HL-60/S4 (cell line): ENCODE data around the gene ECHDC1.

Experiments
- in situ Hi-C: fragments of 300-500 bp; cut with MboI; formaldehyde crosslinking; loops from 2 replicates; pipeline ENCODE4 v1.14.3; 2022; ENCODE audit warnings: low sequenced_read_pairs

The ECHDC1 gene

GRCh38 chr6:127290391-127291265, 52.8 kb downstream of the ECHDC1 start:
- in situ Hi-C loops = no loop called here

- in situ Hi-C loops = no loop called here
These were observed 53.5 kb downstream of the ECHDC1 start for GRCh38 chr6:127289934-127290333.

DNA sequence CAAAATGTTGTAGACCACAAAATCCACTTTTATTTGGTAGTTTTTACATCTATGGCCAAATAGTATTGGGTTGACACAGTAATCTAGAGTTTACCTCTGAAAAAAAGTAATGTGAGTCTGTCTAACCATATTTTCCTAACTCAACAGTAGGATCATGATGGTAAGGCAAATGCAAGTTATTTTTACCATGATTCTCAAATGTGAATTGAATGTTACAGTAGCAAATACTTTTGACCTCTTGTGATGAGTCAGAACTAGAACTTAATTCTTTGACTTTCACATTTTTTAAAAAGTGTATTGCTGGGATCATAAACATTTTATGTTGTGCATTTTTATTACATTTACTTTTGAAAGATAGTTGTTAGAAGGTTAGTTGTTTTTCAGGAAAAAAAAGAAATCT, 54.7 kb downstream of the ECHDC1 start:
- in situ Hi-C loops = no loop called here

- in situ Hi-C loops = no loop called here
These were observed 61.2 kb downstream of the ECHDC1 start for GRCh38 chr6:127282184-127282583.

- in situ Hi-C loops = no loop called here
These were observed 63.6 kb downstream of the ECHDC1 start for GRCh38 chr6:127279815-127280214.

DNA sequence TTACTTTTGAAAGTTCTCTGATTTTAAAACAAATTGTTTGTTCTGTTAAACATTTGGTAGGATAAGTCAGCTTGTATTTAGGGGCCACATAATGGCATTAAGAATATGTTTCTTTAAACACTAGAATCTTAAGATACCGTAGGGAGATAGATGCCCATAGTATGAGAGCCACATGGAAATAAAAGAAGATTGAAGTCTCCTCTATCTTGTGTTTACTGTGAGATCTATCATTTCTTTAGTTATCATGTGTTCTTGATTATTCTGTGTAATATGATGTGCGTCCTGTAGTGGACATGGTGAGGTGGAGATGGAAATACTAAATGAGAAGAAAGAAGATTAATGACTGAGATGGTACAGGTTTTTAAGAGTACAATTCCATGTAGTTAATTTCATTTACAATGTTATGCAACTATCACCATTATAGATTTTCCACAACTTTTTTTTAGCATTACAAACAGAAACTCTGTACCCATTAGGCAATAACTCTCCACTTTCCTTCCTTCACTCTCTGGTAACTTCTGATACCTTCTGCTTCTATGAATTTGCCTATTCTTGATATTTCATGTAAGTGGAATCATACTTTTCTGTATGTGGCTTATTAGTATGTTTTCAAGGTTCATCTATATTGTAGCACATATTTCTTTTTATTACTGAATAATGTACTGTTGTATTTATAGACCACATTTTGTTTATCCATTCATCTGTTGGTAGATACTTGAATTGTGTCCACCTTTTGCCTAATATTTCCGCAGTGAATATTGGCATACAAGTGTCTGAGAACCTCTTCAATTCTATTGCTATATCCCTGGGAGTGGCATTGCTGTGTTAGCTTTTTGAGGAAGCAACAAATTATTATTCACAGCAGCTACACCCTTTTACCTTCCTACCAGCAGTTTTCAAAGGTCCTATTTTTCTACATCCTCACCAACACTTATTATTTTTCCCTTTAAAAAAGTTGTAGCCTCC, 65.2 kb downstream of the ECHDC1 start:
- in situ Hi-C loops = no loop called here

DNA sequence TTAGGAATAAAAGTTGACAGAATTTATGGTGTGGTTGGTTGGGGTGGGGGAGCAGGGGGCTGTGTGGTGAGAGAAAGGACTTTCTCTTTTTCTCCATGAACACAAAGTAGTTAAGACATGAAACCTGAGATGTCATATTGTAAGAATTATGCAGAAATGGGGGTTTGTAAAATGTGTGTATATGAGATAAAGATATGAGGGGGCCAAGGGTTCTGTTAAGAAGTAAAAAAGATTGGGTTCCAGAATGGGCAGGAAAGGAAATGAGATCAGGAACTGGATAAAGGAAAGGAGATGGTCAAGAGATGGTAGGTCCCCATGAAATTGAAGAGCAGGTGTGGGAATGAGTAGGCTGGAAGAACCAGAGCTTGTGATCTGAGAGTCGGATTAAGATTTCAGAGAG, 67.1 kb downstream of the ECHDC1 start:
- in situ Hi-C loops = no loop called here

DNA sequence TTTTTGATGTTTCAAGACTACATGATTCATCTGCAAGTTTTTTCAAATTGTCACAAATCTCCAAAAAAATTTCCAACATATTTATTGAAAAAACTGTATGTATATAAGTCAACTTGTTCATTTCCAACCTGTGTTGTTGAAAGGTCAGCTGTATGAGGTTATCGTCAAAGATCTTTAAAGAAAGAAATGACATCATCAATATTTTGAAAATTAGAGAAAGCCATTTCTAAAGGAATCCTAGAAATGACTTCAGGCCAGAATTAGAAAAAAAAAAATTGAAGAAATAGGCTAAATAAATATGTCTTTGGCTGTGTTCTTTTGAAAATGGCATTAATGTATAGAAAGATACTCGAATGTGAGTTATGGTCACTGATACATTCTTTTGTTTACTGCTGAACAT, 69.9 kb downstream of the ECHDC1 start:
- in situ Hi-C loops = no loop called here

- in situ Hi-C loops = no loop called here
These were observed 70.8 kb downstream of the ECHDC1 start for GRCh38 chr6:127272576-127272975.

DNA sequence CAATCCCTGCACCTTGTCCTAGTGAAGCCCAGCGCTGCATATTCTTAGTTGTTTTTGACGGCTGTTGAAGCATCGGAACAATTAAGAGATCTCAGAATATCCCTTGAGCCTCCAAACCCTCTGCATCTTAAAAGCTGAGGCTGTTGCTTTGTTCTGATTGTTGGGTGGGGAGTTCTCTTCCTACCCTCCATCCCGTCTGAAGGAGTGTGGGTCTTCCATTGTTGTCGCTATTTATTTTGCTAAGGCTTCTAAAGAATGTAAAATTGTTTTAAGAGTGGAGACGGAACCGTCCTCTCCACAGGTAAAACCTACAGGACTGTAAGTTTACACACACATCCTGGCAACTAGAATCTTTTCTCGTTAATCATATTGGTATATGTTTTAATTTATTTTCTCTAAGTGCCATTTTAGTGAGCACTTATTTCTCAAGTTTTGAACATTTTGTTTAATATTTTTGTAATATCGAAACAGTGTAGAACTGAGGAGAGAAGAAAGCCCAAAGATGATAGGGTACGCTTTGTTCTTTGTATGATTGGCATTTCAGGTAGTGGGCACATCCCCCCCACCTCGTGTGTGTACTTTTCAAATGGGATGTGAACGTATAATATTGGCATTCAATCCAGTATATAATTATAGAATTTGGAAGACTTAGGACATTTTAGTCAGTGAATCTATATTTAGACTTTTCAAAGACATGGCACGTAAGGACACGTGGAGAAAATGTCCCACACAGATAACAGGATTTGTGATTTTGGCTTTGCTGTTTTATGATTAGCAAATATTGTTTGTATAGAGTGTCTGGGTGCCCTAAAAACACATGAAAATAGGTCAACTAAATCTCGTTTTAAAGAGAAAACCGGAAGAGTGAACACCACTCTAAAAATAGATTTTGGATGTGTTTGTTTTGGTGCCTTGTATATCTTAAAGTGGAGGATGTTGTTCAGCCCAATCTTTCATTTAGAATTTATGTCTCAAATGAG, 75.5 kb downstream of the ECHDC1 start:
- in situ Hi-C loops = no loop called here

GRCh38 chr6:127266892-127267645, 76.3 kb downstream of the ECHDC1 start:
- in situ Hi-C loops = no loop called here

DNA sequence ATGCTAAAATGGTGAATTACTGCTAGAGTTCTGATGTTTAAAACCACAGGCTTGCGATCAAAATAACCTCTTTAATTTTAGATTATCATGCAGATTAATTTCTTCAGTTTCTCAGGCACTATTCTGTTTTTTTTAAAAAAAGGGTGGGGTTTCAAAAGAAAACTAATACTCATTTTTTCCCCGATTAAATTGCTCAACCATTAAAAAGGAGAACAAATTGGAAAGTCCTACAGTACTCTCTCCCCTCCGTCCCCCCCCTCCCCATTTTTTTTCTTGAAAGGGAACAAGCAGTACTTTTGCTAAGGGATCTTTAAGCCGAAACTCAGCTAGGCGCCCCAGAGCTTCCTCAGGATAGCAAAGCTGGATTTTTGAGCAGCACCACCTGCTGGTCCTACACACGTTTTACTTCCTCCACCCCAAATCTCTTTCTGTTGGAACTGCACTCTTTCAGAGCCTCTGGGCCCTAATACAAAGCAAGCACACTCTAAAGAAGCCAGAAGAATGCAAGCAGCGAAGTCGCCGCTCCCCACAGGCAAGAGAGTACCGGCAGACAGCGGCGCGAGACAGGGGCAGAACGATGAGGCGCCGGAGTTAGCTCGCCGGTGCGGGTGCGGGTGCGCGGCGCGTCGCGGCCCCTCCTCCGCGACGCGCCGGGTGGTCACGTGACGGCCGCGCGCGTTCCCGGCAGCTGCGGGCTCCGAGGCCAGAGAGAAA, 77.1 kb downstream of the ECHDC1 start, which contains the start of gene RNF146:
RNF146 (plus strand) TSS at position 687 of the 714 bp plus-strand sequence. CDS start 13,475 bp downstream, outside the sequence.
- in situ Hi-C loops = no loop called here

DNA sequence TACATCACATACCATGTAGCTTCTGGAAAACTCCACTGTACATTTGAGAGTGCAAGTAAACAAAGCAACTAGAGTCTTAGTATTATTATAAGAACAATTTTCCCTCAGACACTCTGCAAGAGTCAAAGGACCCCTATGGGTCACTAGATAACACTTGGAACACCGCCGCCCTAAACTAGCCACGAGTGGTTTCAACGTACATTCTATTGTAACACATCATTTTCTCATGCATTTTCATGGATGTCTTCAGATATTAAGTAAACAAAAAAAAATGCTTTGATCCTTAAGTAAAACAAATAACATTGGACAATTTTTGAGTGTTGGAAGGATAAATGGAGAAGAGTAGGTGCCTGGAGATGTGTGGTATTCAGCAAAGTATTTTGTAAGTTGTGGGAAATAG, 79.9 kb downstream of the ECHDC1 start:
- in situ Hi-C loops = no loop called here

GRCh38 chr6:127262896-127263295, 80.5 kb downstream of the ECHDC1 start:
- in situ Hi-C loops = no loop called here

DNA sequence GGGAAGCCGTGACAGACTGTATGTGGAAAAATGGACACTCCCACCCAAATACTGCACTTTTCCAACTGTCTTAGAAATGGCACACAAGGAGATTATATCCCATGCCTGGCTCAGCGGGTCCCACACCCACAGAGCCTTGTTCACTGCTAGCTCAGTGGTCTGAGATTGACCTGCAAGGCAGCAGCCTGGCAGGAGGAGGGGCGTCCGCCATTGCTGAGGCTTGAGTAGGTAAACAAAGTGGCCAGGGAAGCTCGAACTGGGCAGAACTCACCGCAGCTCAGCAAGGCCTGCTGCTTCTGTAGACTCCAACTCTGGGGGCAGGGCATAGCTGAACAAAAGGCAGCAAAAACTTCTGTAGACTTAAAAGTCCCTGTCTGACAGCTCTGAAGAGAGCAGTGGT, 88.1 kb downstream of the ECHDC1 start:
- in situ Hi-C loops = no loop called here

DNA sequence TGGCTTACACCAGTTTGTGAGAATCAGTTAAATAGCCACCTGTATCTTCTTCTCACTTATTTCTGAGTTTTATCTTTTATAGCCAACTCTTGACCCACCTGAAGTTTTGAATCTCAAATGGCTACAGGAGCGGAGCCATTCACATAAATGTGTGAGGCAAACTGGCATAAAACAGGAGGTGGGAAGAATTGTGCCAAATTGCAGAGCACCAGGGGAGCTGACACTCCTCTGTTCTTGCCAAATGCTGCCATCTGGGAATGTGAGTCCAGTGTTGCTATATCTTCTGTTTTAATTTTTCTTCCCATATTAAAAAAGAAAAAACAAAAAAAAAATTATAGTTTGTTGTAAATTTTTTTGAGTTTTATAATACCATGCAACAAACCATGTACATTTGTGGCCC, 93.8 kb downstream of the ECHDC1 start:
- in situ Hi-C loops = no loop called here

GRCh38 chr6:127247114-127248096, 96.0 kb downstream of the ECHDC1 start:
- in situ Hi-C loops = no loop called here

DNA sequence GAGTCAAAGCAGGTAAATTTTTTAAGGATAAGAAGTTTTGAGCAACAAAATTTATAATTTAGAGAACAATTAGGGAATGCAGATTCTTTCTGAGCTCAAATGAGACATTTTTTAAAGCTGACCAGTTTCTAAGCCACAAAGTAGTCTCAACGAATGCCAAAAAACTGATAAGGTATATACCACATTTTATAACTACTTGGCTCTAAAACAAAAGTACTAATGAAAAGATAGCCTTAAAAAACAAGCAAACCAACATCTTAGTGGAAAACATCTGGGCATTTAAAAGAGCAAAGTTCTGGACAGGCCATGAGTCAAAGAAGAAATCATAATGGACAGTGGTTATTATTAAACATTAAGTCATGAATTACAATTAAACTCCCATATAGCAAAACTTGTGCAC, 99.9 kb downstream of the ECHDC1 start:
- in situ Hi-C loops = no loop called here
